HCT116 (cell line): ENCODE results near the gene GATAD2A. TPM values are rescaled to one million over a fixed set of nuclear protein-coding genes. Genes with fewer than 3 reads are reported as not detected.

Experiments
- ATAC-seq: fragments of 200-7000 bp; cut with Tn5 transposase; 2 replicates; pipeline ENCODE4 v1.9.1; 2020; ENCODE audit warnings: mild to moderate bottlenecking, moderate library complexity
- BruUV-seq: library from RNA; stranded (reverse); fragments of 400-500 nt; replicated peaks from 2 replicates; lab custom pipeline; 2021; lab: Mats Ljungman, UMichigan
- CTCF ChIA-PET: fragments of 300-600 bp; sonication (Branson Sonifier 250); formaldehyde crosslinking; loops from one replicate; lab custom pipeline; 2021; ENCODE audit warnings: antibody characterized with exemption; lab: Charles Lee
- POLR2A ChIA-PET: fragments of 300-600, 350-600 bp; sonication (Branson Sonifier 250); formaldehyde crosslinking; loops from one replicate; lab custom pipeline; 2021; ENCODE audit warnings: antibody characterized with exemption; lab: Charles Lee
- RAD21 ChIA-PET, 2 experiments: fragments of 300-600 bp; sonication (Branson Sonifier 250); formaldehyde crosslinking; loops; one replicate each; lab custom pipeline; 2023; ENCODE audit warnings: low total read pairs in 2 of 2; ENCODE audit not compliant: uncharacterized antibody in 2 of 2, unreplicated experiment in 2 of 2, low non-redundant PET in 1 of 2; lab: Charles Lee
- DNase-seq: peaks from one replicate; pipeline ENCODE4 v3.0.0-alpha.2; 2010; ENCODE audit warnings: low read depth, low spot score
- H2AFZ ChIP-seq: fragments of 200-600 bp; shearing (Covaris generic), sonication (generic); 2 replicates; pipeline ENCODE4 v1.6.1; 2017; ENCODE audit warnings: low read depth, mixed run types, mixed read lengths, antibody characterized with exemption, low read length; ENCODE audit not compliant: poor library complexity, severe bottlenecking
- H3K27ac ChIP-seq: 2 replicates; pipeline ENCODE4 v1.5.1; 2012; ENCODE audit warnings: low read depth, low read length
- H3K27me3 ChIP-seq: fragments of 200-600 bp; sonication (generic); 2 replicates; pipeline ENCODE4 v1.6.1; 2016; ENCODE audit warnings: mixed run types, low read length, mixed read lengths; ENCODE audit not compliant: insufficient read depth
- H3K36me3 ChIP-seq, 2 experiments: fragments of 200-500 bp in 1 of 2; fragments of 200-600 bp in 1 of 2; sonication (Bioruptor generic) in 1 of 2; sonication (generic) in 1 of 2; 2 replicates each; pipeline versions ENCODE4 v1.5.1 to v1.6.1; 2014 to 2016; ENCODE audit warnings: low read length in 2 of 2, inconsistent platforms in 1 of 2, mixed read lengths in 1 of 2, mixed run types in 1 of 2; ENCODE audit not compliant: insufficient read depth in 2 of 2, control insufficient read depth in 1 of 2
- H3K4me1 ChIP-seq, 2 experiments: fragments of 200-600 bp in 1 of 2; sonication (generic) in 1 of 2; 2 replicates each; pipeline versions ENCODE4 v1.5.1 to v1.6.1; 2012 to 2017; ENCODE audit warnings: low read length in 2 of 2, inconsistent platforms in 1 of 2, mild to moderate bottlenecking in 1 of 2, mixed read lengths in 1 of 2, mixed run types in 1 of 2, moderate library complexity in 1 of 2; ENCODE audit not compliant: insufficient read depth in 2 of 2, control insufficient read depth in 1 of 2
- H3K4me2 ChIP-seq: fragments of 200-600 bp; sonication (generic); 2 replicates; pipeline ENCODE4 v1.6.1; 2017; ENCODE audit warnings: mixed run types, low read length, mixed read lengths
- H3K4me3 ChIP-seq, 2 experiments: fragments of 200-600 bp in 1 of 2; sonication (generic) in 1 of 2; replicated peaks in 1 of 2; 2 replicates each; pipeline ENCODE4 v1.5.1; 2011 to 2016; ENCODE audit warnings: low read length in 2 of 2, control low read depth in 1 of 2, low read depth in 1 of 2, mild to moderate bottlenecking in 1 of 2, mixed read lengths in 1 of 2, mixed run types in 1 of 2
- H3K79me2 ChIP-seq: fragments of 200-600 bp; sonication (generic); 2 replicates; pipeline ENCODE4 v1.6.1; 2017; ENCODE audit warnings: mild to moderate bottlenecking, mixed run types, low read length, moderate library complexity, mixed read lengths; ENCODE audit not compliant: insufficient read depth
- H3K9ac ChIP-seq: fragments of 200-600 bp; sonication (generic); 2 replicates; pipeline ENCODE4 v1.6.1; 2016; ENCODE audit warnings: low read length, mixed read lengths
- H3K9me2 ChIP-seq: fragments of 200-600 bp; sonication (generic), shearing (Covaris generic); 2 replicates; pipeline ENCODE4 v1.6.1; 2017; ENCODE audit warnings: mixed run types, mild to moderate bottlenecking, moderate library complexity; ENCODE audit not compliant: insufficient read depth
- H3K9me3 ChIP-seq, 2 experiments: fragments of 200-500 bp in 1 of 2; fragments of 200-600 bp in 1 of 2; sonication (Bioruptor generic) in 1 of 2; sonication (generic) in 1 of 2; 2 replicates each; pipeline ENCODE4 v1.6.1; 2014 to 2017; ENCODE audit warnings: low read length in 2 of 2, mixed read lengths in 2 of 2, inconsistent platforms in 1 of 2, low read depth in 1 of 2, mild to moderate bottlenecking in 1 of 2, mixed run types in 1 of 2, moderate library complexity in 1 of 2; ENCODE audit not compliant: control insufficient read depth in 1 of 2, insufficient read depth in 1 of 2
- H4K20me1 ChIP-seq: fragments of 200-600 bp; sonication (generic), shearing (Covaris generic); 2 replicates; pipeline ENCODE4 v1.6.1; 2017; ENCODE audit warnings: mixed run types, mild to moderate bottlenecking, moderate library complexity; ENCODE audit not compliant: insufficient read depth
- POLR2AphosphoS5 ChIP-seq: IDR thresholded peaks from 2 replicates; pipeline ENCODE4 v1.6.1; 2011; ENCODE audit warnings: mild to moderate bottlenecking, low read depth, low read length, moderate library complexity
- SIN3A ChIP-seq: IDR thresholded peaks from 2 replicates; pipeline ENCODE4 v1.6.1; 2012; ENCODE audit warnings: low read depth
- intact Hi-C: fragments of 100-400 bp; cut with micrococcal nuclease; formaldehyde crosslinking; loops from 2 replicates; pipeline ENCODE4 v1.10.0; 2022
- total RNA-seq: library from RNA; stranded (reverse); gene quantifications from one replicate; pipeline ENCODE4 v1.2.1, GENCODE V29; 2021; ENCODE audit not compliant: unreplicated experiment
- TF ChIP-seq, protein P1 (sequence below), 3 experiments: fragments of 200-600 bp in 1 of 3; sonication (generic) in 1 of 3; IDR thresholded peaks in 2 of 3; conservative IDR thresholded peaks in 1 of 3; 2 replicates each; pipeline ENCODE4 v1.5.1; 2012 to 2017; ENCODE audit warnings: low read depth in 2 of 3, low read length in 2 of 3, antibody characterized with exemption in 1 of 3, borderline replicate concordance in 1 of 3, control low read depth in 1 of 3, mild to moderate bottlenecking in 1 of 3, mixed read lengths in 1 of 3, mixed run types in 1 of 3, moderate library complexity in 1 of 3; ENCODE audit not compliant: insufficient read depth in 1 of 3

GATAD2A gene
- total RNA-seq, 1 experiment from 2014 or later = 130 TPM

GRCh38 chr19:19528721-19529490 is 123.4 kb downstream of the GATAD2A start, which contains the start of gene YJEFN3:
Gene YJEFN3, plus strand, starts transcription at chr19:19528911. Its CDS starts 22 bp downstream, at chr19:19528933.
- H3K4me1 ChIP-seq = no peaks in the 10 kb centered on the region; a peak in 1 of 4 replicates
- H3K36me3 ChIP-seq = peaks cover 0 to 7% of the 10 kb centered on the region in 2 experiments; a peak in 2 of 4 replicates
- H3K27ac ChIP-seq = no peak within 1 kb of the TSS
- no peak for TF ChIP-seq SIN3A
- TF ChIP-seq, protein P1, sequence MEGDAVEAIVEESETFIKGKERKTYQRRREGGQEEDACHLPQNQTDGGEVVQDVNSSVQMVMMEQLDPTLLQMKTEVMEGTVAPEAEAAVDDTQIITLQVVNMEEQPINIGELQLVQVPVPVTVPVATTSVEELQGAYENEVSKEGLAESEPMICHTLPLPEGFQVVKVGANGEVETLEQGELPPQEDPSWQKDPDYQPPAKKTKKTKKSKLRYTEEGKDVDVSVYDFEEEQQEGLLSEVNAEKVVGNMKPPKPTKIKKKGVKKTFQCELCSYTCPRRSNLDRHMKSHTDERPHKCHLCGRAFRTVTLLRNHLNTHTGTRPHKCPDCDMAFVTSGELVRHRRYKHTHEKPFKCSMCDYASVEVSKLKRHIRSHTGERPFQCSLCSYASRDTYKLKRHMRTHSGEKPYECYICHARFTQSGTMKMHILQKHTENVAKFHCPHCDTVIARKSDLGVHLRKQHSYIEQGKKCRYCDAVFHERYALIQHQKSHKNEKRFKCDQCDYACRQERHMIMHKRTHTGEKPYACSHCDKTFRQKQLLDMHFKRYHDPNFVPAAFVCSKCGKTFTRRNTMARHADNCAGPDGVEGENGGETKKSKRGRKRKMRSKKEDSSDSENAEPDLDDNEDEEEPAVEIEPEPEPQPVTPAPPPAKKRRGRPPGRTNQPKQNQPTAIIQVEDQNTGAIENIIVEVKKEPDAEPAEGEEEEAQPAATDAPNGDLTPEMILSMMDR (IDR thresholded peaks at IDR 0.05 in 2 of 3, conservative IDR thresholded peaks at IDR 0.05 in 1 of 3; ENCODE audit: borderline replicate concordance in 1 of 3, insufficient read depth in 1 of 3, low read depth in 2 of 3, low read length in 2 of 3) = no peak
- 0 out of 2 replicates have a peak, but pooled peaks have one; percentile 18 for TF ChIP-seq POLR2AphosphoS5
- TF ChIP-seq, all 23 proteins: peak for 1
- no peaks in the 10 kb centered on the region for H3K27me3 ChIP-seq
- ChIA-PET POLR2A (no interaction called here), RAD21 (no interaction called here), CTCF (interaction anchor here (0.6 to 4.6 kb wide), 2 partner anchors 24 to 26 kb away, joined by 3 to 22 read pairs; no protein-coding TSS in a partner anchor)
- peaks cover 23% of the 10 kb centered on the region for H3K79me2 ChIP-seq
- no peak within 1 kb of the TSS for H3K9ac ChIP-seq
- no peak within 1 kb of the TSS for H3K4me3 ChIP-seq
- no peaks in the 10 kb centered on the region for H4K20me1 ChIP-seq
- intact Hi-C loops = no loop called here
- ATAC-seq (no peak), DNase-seq (no peak)
- no peak within 1 kb of the TSS for H2AFZ ChIP-seq
- H3K9me3 ChIP-seq = no peaks in the 10 kb centered on the region
- no peaks in the 10 kb centered on the region for H3K9me2 ChIP-seq
- H3K4me2 ChIP-seq = no peak within 1 kb of the TSS
- no TSS peak for BruUV-seq
